CD14-positive monocyte (primary cell): Measurements from ENCODE around the gene KCNH5. TPM values are rescaled to one million over a fixed set of nuclear protein-coding genes. Genes with fewer than 3 reads are reported as not detected.

ENCODE experiments used
- DNase-seq, 3 donors: peaks; one replicate each; pipeline ENCODE4 v3.0.0-alpha.2; 2011 to 2022
- H2AFZ ChIP-seq: 2 replicates; pipeline ENCODE4 v1.6.0; 2012; ENCODE audit warnings: mild to moderate bottlenecking, low read depth, low read length, inconsistent platforms; ENCODE audit not compliant: insufficient read depth, poor library complexity, severe bottlenecking
- H3K27ac ChIP-seq, 2 donors: 1 replicate in 1 of 2; 2 replicates in 1 of 2; pipeline ENCODE4 v1.5.1; 2012 to 2013; ENCODE audit warnings: low read length in 2 of 2, control low read depth in 1 of 2, inconsistent platforms in 1 of 2, low read depth in 1 of 2, mild to moderate bottlenecking in 1 of 2
- H3K27me3 ChIP-seq, 2 donors: one replicate each; pipeline versions ENCODE4 v1.6.0 to v1.6.1; 2011 to 2013; ENCODE audit warnings: low read length in 2 of 2; ENCODE audit not compliant: control insufficient read depth in 2 of 2, insufficient read depth in 2 of 2
- H3K36me3 ChIP-seq, 2 donors: replicated peaks in 1 of 2; 1 replicate in 1 of 2; 2 replicates in 1 of 2; pipeline versions ENCODE4 v1.5.1 to v1.6.1; 2012 to 2013; ENCODE audit warnings: low read length in 2 of 2, control low read depth in 1 of 2, inconsistent platforms in 1 of 2, mild to moderate bottlenecking in 1 of 2; ENCODE audit not compliant: insufficient read depth in 2 of 2, control insufficient read depth in 1 of 2
- H3K4me1 ChIP-seq, 2 donors: 1 replicate in 1 of 2; 2 replicates in 1 of 2; pipeline versions ENCODE4 v1.5.1 to v1.6.1; 2012 to 2013; ENCODE audit warnings: low read length in 2 of 2, control low read depth in 1 of 2, inconsistent platforms in 1 of 2, mild to moderate bottlenecking in 1 of 2, moderate library complexity in 1 of 2; ENCODE audit not compliant: insufficient read depth in 2 of 2, control insufficient read depth in 1 of 2
- H3K4me2 ChIP-seq: replicated peaks from 2 replicates; pipeline ENCODE3; 2012; ENCODE audit warnings: low read length, moderate library complexity, mild to moderate bottlenecking; ENCODE audit not compliant: poor library complexity, severe bottlenecking; ENCODE audit errors: extremely low read depth
- H3K4me3 ChIP-seq, 3 experiments: fragments of 200-600 bp in 1 of 3; sonication (generic) in 1 of 3; replicated peaks in 1 of 3; 1 replicate in 2 of 3; 2 replicates in 1 of 3; pipeline ENCODE4 v1.5.1; 2011 to 2013; ENCODE audit warnings: low read length in 3 of 3, mild to moderate bottlenecking in 3 of 3, control low read depth in 2 of 3, low read depth in 2 of 3, inconsistent platforms in 1 of 3, moderate library complexity in 1 of 3
- H3K79me2 ChIP-seq: 2 replicates; pipeline ENCODE4 v1.6.0; 2012; ENCODE audit warnings: mild to moderate bottlenecking, control low read depth, inconsistent platforms, low read length, moderate library complexity; ENCODE audit not compliant: insufficient read depth
- H3K9ac ChIP-seq: 2 replicates; pipeline ENCODE4 v1.6.0; 2017; ENCODE audit warnings: low read length, mild to moderate bottlenecking; ENCODE audit not compliant: insufficient read depth, poor library complexity, severe bottlenecking
- H3K9me3 ChIP-seq, 2 donors: replicated peaks in 1 of 2; 1 replicate in 1 of 2; 2 replicates in 1 of 2; pipeline versions ENCODE4 v1.5.1 to v1.6.1; 2012 to 2013; ENCODE audit warnings: low read length in 2 of 2, control low read depth in 1 of 2; ENCODE audit not compliant: control insufficient read depth in 1 of 2, insufficient read depth in 1 of 2
- H4K20me1 ChIP-seq: 2 replicates; pipeline ENCODE4 v1.6.0; 2012; ENCODE audit warnings: mild to moderate bottlenecking, low read length, control low read depth, moderate library complexity; ENCODE audit not compliant: insufficient read depth
- H3K27ac Mint-ChIP-seq, 7 donors: one replicate each; pipeline ENCODE4 v1.8.0; 2020; ENCODE audit warnings: mild to moderate bottlenecking in 7 of 7, mixed read lengths in 7 of 7, moderate library complexity in 6 of 7, inconsistent platforms in 2 of 7
- H3K27me3 Mint-ChIP-seq, 3 donors: one replicate each; pipeline ENCODE4 v1.8.0; 2021 to 2022; ENCODE audit warnings: low read depth in 3 of 3, mild to moderate bottlenecking in 3 of 3, mixed read lengths in 3 of 3, moderate library complexity in 3 of 3, inconsistent platforms in 1 of 3
- H3K36me3 Mint-ChIP-seq, 2 donors: one replicate each; pipeline ENCODE4 v1.8.0; 2020; ENCODE audit warnings: mixed read lengths in 2 of 2, inconsistent platforms in 1 of 2, mild to moderate bottlenecking in 1 of 2
- H3K4me1 Mint-ChIP-seq: one replicate; pipeline ENCODE4 v1.8.0; 2020; ENCODE audit warnings: mild to moderate bottlenecking, mixed read lengths
- H3K4me3 Mint-ChIP-seq, 2 donors: one replicate each; pipeline ENCODE4 v1.8.0; 2020; ENCODE audit warnings: mild to moderate bottlenecking in 2 of 2, mixed read lengths in 2 of 2, moderate library complexity in 1 of 2
- H3K9me3 Mint-ChIP-seq, 7 donors: one replicate each; pipeline ENCODE4 v1.8.0; 2020 to 2022; ENCODE audit warnings: mixed read lengths in 7 of 7, mild to moderate bottlenecking in 6 of 7, moderate library complexity in 6 of 7, inconsistent platforms in 2 of 7
- WGBS: methylation state at CpG from one replicate; pipeline ENCODE4 v1.1.5; 2013; ENCODE audit warnings: missing lambda C conversion rate; ENCODE audit not compliant: insufficient coverage; 5-methylcytosine and 5-hydroxymethylcytosine counted together
- intact Hi-C, 2 donors: fragments of 100-400 bp; cut with micrococcal nuclease; formaldehyde crosslinking; loops; one replicate each; pipeline versions ENCODE4 v1.15.0 to v1.15.1; 2023
- polyA plus RNA-seq, 3 donors: library from polyadenylated mRNA; depleted of rRNA in 1 of 3; unstranded in 2 of 3; stranded (reverse) in 1 of 3; fragments of 300-500 nt in 2 of 3; fragments of >200 nt in 1 of 3; fragmentation: Illumina TruSeq in 2 of 3; gene quantifications; 1 replicate in 2 of 3; 2 replicates in 1 of 3; pipeline ENCODE4 v1.2.3, GENCODE V29; 2012 to 2021
- TF ChIP-seq, protein P1 (sequence below): fragments of 200-600 bp; IDR thresholded peaks from one replicate; pipeline ENCODE4 v1.8.0; 2022; ENCODE audit warnings: antibody characterized with exemption, mild to moderate bottlenecking

The KCNH5 gene
- polyA plus RNA-seq, 3 donors: not detected

DNA sequence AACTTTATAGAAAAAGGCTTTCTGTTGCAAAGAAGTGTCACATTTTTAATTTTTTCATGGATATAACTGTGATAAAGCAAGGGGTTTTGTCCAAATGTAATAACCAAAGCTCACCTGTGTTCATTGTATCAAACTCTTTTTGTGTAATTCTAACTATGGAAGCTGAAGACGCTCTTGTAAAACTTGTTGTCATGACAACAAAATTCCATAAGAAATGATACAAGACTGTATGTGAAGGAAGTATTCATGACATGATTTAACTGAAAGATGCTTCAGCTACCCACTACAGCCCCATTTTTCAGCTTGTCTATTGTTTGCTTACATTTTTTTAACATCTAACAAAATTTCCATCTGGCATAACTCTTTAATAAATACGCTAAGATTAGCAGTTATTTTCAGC is 360.9 kb downstream of the KCNH5 start:
- no peak overlapping the region for H3K4me3 ChIP-seq
- Mint-ChIP-seq H3K27me3 (no peaks in the 10 kb centered on the region), H3K4me1 (no peaks in the 10 kb centered on the region), H3K27ac (no peak overlapping the region), H3K36me3 (no peaks in the 10 kb centered on the region), H3K9me3 (peaks cover 3 to 24% (median 13%) of the 10 kb centered on the region in 7 donors), H3K4me3 (no peak overlapping the region)
- no peak overlapping the region for H3K27ac ChIP-seq
- H4K20me1 ChIP-seq: no peaks in the 10 kb centered on the region
- no peaks in the 10 kb centered on the region for H3K79me2 ChIP-seq
- H2AFZ ChIP-seq: no peak overlapping the region
- H3K27me3 ChIP-seq: no peaks in the 10 kb centered on the region
- no peaks in the 10 kb centered on the region for H3K4me1 ChIP-seq
- DNase-seq: no peak
- no peak overlapping the region for H3K9ac ChIP-seq
- peaks cover 11 to 13% of the 10 kb centered on the region in 2 donors for H3K9me3 ChIP-seq
- TF ChIP-seq, protein P1, sequence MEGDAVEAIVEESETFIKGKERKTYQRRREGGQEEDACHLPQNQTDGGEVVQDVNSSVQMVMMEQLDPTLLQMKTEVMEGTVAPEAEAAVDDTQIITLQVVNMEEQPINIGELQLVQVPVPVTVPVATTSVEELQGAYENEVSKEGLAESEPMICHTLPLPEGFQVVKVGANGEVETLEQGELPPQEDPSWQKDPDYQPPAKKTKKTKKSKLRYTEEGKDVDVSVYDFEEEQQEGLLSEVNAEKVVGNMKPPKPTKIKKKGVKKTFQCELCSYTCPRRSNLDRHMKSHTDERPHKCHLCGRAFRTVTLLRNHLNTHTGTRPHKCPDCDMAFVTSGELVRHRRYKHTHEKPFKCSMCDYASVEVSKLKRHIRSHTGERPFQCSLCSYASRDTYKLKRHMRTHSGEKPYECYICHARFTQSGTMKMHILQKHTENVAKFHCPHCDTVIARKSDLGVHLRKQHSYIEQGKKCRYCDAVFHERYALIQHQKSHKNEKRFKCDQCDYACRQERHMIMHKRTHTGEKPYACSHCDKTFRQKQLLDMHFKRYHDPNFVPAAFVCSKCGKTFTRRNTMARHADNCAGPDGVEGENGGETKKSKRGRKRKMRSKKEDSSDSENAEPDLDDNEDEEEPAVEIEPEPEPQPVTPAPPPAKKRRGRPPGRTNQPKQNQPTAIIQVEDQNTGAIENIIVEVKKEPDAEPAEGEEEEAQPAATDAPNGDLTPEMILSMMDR: no peak
- H3K36me3 ChIP-seq: no peaks in the 10 kb centered on the region
- H3K4me2 ChIP-seq: no peak overlapping the region
- no CpG with 5 or more reads among the region's 2 CpGs for WGBS
- intact Hi-C loops: no loop called here

- H3K4me3 Mint-ChIP-seq: no peak overlapping the region
- Histone ChIP-seq H4K20me1 (no peaks in the 10 kb centered on the region), H3K27ac (no peak overlapping the region), H3K36me3 (no peaks in the 10 kb centered on the region), H3K4me3 (no peak overlapping the region), H3K9ac (no peak overlapping the region), H3K27me3 (no peaks in the 10 kb centered on the region), H3K79me2 (no peaks in the 10 kb centered on the region), H3K4me2 (no peak overlapping the region), H2AFZ (no peak overlapping the region), H3K9me3 (peaks cover 11 to 13% of the 10 kb centered on the region in 2 donors), H3K4me1 (no peaks in the 10 kb centered on the region)
- H3K36me3 Mint-ChIP-seq: no peaks in the 10 kb centered on the region
- peaks cover 2 to 24% (median 10%) of the 10 kb centered on the region in 7 donors for H3K9me3 Mint-ChIP-seq
- no peak overlapping the region for H3K27ac Mint-ChIP-seq
- no peaks in the 10 kb centered on the region for H3K4me1 Mint-ChIP-seq
- TF ChIP-seq, protein P1: no peak
- DNase-seq: no peak
- no peaks in the 10 kb centered on the region for H3K27me3 Mint-ChIP-seq
- intact Hi-C loops: no loop called here
- 85% methylated on average over 5 of the region's 7 CpGs for WGBS
Measured at GRCh38 chr14:62682208-62682607, 363.1 kb downstream of the KCNH5 start.
